ENCODE results near the gene ZMYM3.

DNA sequence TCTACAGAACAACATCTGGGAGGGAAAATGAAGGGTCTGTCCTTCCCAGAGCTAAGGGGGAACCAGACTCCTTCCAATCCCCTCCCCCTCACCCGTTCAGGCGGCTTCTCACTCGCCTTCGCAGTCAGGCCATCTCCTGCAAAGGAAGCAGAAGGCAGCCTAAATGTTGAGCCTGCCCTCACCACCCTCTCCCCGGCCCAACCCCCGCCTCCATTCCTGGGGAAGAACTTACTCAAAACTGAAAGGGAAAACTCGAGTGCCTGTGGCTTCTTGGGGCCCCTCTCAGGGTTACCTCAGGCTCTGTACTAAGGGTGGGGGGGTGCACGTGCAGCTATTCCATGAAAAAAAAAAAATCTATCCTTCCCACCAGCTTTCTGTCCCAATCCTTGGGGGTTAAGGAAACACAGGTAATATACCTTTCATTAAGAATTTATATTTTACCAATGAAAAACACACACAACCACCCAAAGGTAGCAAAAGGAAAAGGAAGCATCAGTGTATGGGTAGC lies 2.4 kb downstream of the ZMYM3 start:
- TF ChIP-seq CTCF (IDR thresholded peaks at IDR 0.05) (no peak), POLR2A (IDR thresholded peaks at IDR 0.05) (no peak)
